Esophagus (tissue), 2 donors: Measurements from ENCODE around the gene CUX1. TPM values are rescaled to one million over a fixed set of nuclear protein-coding genes. Genes with fewer than 3 reads are reported as not detected.
"Not testable (repeated sequence)": the region's sequence is repeated elsewhere in the genome, so short reads cannot be mapped to it uniquely, and the experiment has no call there.

Source experiments
- H3K27ac ChIP-seq, 2 donors: one replicate each; pipeline ENCODE4 v1.5.1; 2013; ENCODE audit warnings: low read depth in 2 of 2, mild to moderate bottlenecking in 2 of 2, inconsistent platforms in 1 of 2, low read length in 1 of 2, moderate library complexity in 1 of 2
- H3K27me3 ChIP-seq, 2 donors: one replicate each; pipeline ENCODE4 v1.6.1; 2013; ENCODE audit warnings: low read length in 2 of 2, control low read depth in 1 of 2, mild to moderate bottlenecking in 1 of 2; ENCODE audit not compliant: insufficient read depth in 2 of 2, control insufficient read depth in 1 of 2
- H3K36me3 ChIP-seq, 2 donors: one replicate each; pipeline ENCODE4 v1.6.1; 2013; ENCODE audit warnings: low read length in 1 of 2; ENCODE audit not compliant: control insufficient read depth in 2 of 2, insufficient read depth in 2 of 2
- H3K4me1 ChIP-seq, 2 donors: one replicate each; pipeline ENCODE4 v1.6.1; 2013; ENCODE audit warnings: low read length in 1 of 2; ENCODE audit not compliant: control insufficient read depth in 2 of 2, insufficient read depth in 2 of 2
- H3K4me3 ChIP-seq, 2 donors: one replicate each; pipeline ENCODE4 v1.5.1; 2013; ENCODE audit warnings: low read length in 2 of 2, mild to moderate bottlenecking in 2 of 2, low read depth in 1 of 2, moderate library complexity in 1 of 2
- H3K9me3 ChIP-seq, 2 donors: one replicate each; pipeline ENCODE4 v1.6.1; 2013; ENCODE audit warnings: mild to moderate bottlenecking in 2 of 2, low read depth in 1 of 2, low read length in 1 of 2, moderate library complexity in 1 of 2; ENCODE audit not compliant: control insufficient read depth in 2 of 2, insufficient read depth in 1 of 2
- WGBS, 2 donors: extraction: QIAGEN DNeasy Blood & Tissue Kit; methylation state at CpG; one replicate each; pipeline ENCODE4 v1.1.7; 2013; 5-methylcytosine and 5-hydroxymethylcytosine counted together
- polyA plus RNA-seq, 2 donors: library from polyadenylated mRNA; stranded (reverse); fragments of 200-250 nt; gene quantifications; one replicate each; pipeline ENCODE4 v1.2.3, GENCODE V29; 2013
- donor health status: healthy with polysubstance abuse.
- donor health status: Bipolar disorder and iron deficiency.

The CUX1 gene
- polyA plus RNA-seq, 2 donors, result 19.6 to 21.7 TPM

GRCh38 chr7:101782476-101782875, 35.0 kb upstream of the CUX1 start:
- H3K27me3 ChIP-seq, result no peaks in the 10 kb centered on the region
- no peak overlapping the region for H3K4me3 ChIP-seq
- WGBS, 2 donors, result 94 to 95% methylated on average over 3 of the region's 3 CpGs
- no peaks in the 10 kb centered on the region for H3K9me3 ChIP-seq
- no peaks in the 10 kb centered on the region for H3K36me3 ChIP-seq
- H3K4me1 ChIP-seq, result no peaks in the 10 kb centered on the region
- no peak overlapping the region for H3K27ac ChIP-seq

- Histone ChIP-seq H3K9me3 (no peaks in the 10 kb centered on the region), H3K27ac (no peak overlapping the region), H3K4me3 (no peak overlapping the region), H3K4me1 (no peaks in the 10 kb centered on the region), H3K27me3 (no peaks in the 10 kb centered on the region), H3K36me3 (no peaks in the 10 kb centered on the region)
- WGBS, 2 donors, result 76 to 78% methylated on average over 3 of the region's 3 CpGs
These were observed 34.5 kb upstream of the CUX1 start for GRCh38 chr7:101782896-101783295.

DNA sequence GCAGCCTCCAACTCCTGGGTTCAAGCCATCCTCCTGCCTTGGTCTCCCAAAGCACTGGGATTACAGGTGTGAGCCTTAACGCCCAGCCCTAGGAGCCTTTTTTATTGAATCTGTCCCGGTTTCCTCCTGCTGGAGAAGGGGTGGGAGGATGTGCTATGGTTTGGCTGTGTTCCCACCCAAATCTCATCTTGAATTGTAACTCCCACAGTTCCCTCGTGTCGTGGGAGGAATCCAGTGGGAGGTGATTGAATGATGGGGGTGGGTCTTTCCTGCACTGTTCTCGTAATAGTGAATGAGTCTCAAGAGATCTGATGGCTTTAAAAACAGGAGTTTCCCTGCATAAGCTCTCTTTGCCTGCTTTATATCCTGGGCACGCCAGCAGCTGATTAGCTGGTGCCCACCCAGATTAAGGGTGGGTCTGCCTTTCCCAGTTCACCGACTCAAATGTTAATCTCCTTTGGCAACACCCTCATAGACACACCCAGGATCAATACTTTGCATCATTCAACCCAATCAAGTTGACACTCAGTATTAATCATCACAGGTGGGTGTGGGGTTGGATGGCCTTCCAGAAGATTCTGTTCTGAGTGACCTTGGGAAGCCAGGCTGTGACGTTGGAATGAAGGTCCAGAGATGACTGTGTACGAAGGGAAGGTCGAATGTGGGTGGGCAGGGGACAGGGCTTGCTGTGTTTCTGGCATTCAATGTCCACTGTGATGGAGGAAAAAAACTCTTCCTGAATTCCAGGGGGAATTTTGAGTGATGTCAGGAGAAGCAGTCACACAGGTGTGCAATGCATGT, 33.8 kb upstream of the CUX1 start:
- 39 to 42% methylated on average over 10 of the region's 10 CpGs for WGBS, 2 donors
- peaks cover 0 to 3% of the 10 kb centered on the region in 2 donors for H3K9me3 ChIP-seq

DNA sequence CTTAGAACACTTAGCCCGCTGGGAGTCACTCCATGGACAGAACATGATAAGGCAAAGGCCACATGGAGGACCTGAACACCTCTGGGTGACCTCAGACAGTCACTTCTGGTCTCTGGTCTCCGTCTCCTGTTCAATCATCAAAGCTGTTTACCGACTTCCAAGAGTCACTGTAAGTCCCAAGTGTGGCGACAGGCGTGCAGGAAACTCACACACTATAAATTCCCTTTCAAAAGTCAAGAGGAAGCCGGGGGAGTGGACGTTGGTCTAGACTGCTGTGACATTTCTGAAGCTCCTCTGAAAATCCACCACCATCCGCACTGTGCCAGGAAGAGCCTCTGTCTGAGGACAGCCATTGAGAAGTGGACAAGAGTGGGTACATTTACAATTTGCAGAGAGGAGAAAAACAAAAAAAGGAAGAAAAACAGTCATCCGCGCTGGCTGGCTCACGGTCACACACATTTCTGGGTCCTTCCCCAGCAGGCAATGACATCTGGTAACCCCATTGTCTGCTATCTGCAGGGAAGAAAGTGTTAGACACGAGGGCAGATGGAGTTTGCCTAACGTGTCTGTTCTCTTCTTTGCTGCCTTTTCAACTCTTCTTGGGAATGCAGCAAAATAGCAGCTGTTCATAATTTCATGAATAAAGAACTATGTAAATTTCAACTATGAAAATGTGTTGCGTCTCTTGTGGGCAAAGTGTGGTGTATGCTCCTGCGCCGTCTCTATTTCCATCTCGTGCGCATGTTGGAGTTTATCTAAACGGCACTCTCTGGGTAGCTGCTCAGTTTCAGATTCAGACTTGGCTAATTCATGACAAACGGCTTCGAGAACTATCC, 32.9 kb upstream of the CUX1 start:
- Histone ChIP-seq H3K9me3 (peaks cover 0 to 3% of the 10 kb centered on the region in 2 donors), H3K4me1 (no peaks in the 10 kb centered on the region), H3K27ac (no peak overlapping the region), H3K4me3 (no peak overlapping the region), H3K36me3 (no peaks in the 10 kb centered on the region), H3K27me3 (no peaks in the 10 kb centered on the region)
- 57 to 58% methylated on average over 21 of the region's 21 CpGs for WGBS, 2 donors

More for the DNA sequence above, 33.8 kb upstream of the CUX1 start:
- Histone ChIP-seq H3K27me3 (no peaks in the 10 kb centered on the region), H3K4me3 (no peak overlapping the region), H3K4me1 (no peaks in the 10 kb centered on the region), H3K36me3 (no peaks in the 10 kb centered on the region), H3K27ac (no peak overlapping the region)

DNA sequence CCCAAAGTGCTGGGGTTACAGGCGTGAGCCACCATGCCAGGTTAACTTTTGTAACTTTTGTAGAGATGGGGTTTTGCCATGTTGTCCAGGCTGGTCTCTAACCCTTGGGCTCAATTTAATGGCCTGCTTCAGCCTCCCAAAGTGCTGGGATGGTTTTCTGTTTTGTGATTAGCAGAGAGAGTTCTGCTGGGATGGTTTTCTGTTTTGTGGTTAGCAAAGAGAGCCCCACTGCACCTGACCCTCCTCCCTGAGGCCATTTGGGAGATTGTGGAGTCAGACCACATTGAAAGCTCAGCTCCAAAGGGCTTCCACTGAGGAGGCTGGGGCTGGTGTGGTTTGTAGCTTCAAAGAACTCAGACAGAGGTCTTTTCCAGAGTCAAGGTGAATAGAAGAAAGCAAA, 29.6 kb upstream of the CUX1 start:
- whole genome bisulfite sequencing, 2 donors, result 98 to 100% methylated on average over 1 of the region's 1 CpG
- Histone ChIP-seq H3K27me3 (no peaks in the 10 kb centered on the region), H3K4me3 (no peak overlapping the region), H3K4me1 (no peaks in the 10 kb centered on the region), H3K27ac (no peak overlapping the region), H3K9me3 (peaks cover 0 to 3% of the 10 kb centered on the region in 2 donors), H3K36me3 (no peaks in the 10 kb centered on the region)

DNA sequence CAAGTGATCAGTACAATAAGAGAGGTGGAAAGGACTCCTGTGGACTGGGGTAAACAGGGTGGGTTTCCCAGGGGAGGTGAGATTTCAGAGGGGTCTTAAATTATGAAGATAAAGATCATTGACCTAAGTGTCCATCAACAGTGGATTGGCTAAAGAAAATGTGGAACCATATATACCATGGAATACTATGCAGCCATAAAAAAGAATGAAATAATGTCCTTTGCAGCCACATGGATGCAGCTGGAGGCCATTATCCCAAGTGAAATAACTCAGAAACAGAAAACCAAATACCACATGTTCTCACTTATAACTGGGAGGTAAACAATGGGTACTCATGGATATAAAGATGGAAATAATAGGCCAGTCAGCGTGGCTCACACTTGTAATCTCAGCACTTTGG, 28.9 kb upstream of the CUX1 start:
- H3K36me3 ChIP-seq, result no peaks in the 10 kb centered on the region
- no peaks in the 10 kb centered on the region for H3K4me1 ChIP-seq
- H3K9me3 ChIP-seq, result peaks cover 0 to 3% of the 10 kb centered on the region in 2 donors
- no peak overlapping the region for H3K27ac ChIP-seq
- H3K4me3 ChIP-seq, result no peak overlapping the region
- H3K27me3 ChIP-seq, result no peaks in the 10 kb centered on the region
- WGBS, 2 donors, result 58 to 84% methylated on average over 1 of the region's 1 CpG

DNA sequence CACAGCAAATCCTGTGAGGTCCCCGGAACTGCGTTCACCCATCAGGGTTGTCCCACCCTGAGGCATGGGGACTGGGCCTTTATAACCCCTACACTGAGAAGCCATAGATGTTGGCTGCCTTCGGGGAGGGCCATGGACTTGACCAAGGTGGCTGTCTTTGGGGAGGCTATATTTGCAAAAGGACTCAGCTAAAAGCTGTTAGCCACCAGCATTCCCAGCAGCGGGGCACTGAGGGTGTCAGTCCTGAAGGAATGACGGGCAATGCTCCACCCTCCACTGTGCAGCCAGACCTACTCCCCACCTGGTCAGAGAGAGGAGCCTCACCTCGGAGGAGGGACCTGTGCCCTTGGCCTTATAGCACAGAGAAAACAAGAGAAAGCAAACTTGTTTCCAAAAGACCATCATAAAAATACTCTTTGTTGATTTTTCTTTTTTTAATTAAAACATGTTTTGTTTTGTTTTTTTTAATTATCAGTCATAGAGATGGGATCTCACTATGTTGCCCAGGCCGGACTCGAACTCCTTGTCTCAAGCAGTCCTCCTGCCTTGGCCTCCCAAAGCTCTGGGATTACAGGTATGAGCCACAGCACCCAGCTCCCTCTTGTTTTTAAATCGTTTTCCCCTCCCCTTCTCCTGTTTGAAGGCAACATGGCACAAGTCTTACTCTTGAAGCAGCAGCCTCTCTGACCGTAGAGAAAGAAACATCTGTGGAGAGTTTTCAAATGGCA, 26.7 kb upstream of the CUX1 start:
- Histone ChIP-seq H3K36me3 (no peaks in the 10 kb centered on the region), H3K9me3 (peaks cover 0 to 3% of the 10 kb centered on the region in 2 donors), H3K27me3 (no peaks in the 10 kb centered on the region), H3K4me3 (no peak overlapping the region), H3K4me1 (no peaks in the 10 kb centered on the region), H3K27ac (no peak overlapping the region)
- 87 to 88% methylated on average over 10 of the region's 10 CpGs for WGBS, 2 donors

GRCh38 chr7:101792051-101792681, 25.3 kb upstream of the CUX1 start:
- WGBS, 2 donors, result 49 to 60% methylated on average over 9 of the region's 9 CpGs
- peak overlapping the region in 1 of 2 donors; percentile 59 for H3K27ac ChIP-seq
- H3K36me3 ChIP-seq, result no peaks in the 10 kb centered on the region

GRCh38 chr7:101792682-101793071, 24.7 kb upstream of the CUX1 start:
- H3K27ac ChIP-seq, H3K36me3 ChIP-seq: not testable (repeated sequence)
- 91 to 96% methylated on average over 4 of the region's 4 CpGs for WGBS, 2 donors

More at GRCh38 chr7:101792051-101792681, 25.3 kb upstream of the CUX1 start:
- H3K4me1 ChIP-seq, result no peaks in the 10 kb centered on the region
- no peak overlapping the region for H3K4me3 ChIP-seq
- no peaks in the 10 kb centered on the region for H3K27me3 ChIP-seq
- H3K9me3 ChIP-seq, result peaks cover 0 to 3% of the 10 kb centered on the region in 2 donors

More at GRCh38 chr7:101792682-101793071, 24.7 kb upstream of the CUX1 start:
- H3K4me1 ChIP-seq, H3K4me3 ChIP-seq, H3K27me3 ChIP-seq, H3K9me3 ChIP-seq: not testable (repeated sequence)
